ENCODE measurements around the gene CAPS.

- no peak for TF ChIP-seq CTCF (IDR thresholded peaks at IDR 0.05; ENCODE audit: borderline replicate concordance, extremely low read depth, low read length, poor library complexity, severe bottlenecking)
- no peak for TF ChIP-seq EZH2 (IDR thresholded peaks at IDR 0.05; ENCODE audit: borderline replicate concordance, low read depth, low read length, severe bottlenecking)
Observed at GRCh38 chr19:5916181-5916708, 2.2 kb downstream of the CAPS start.

Data from DND-41 (cell line).